SU-DHL-6 (cell line): ENCODE results near the gene ATRIP.

Experiments used
- EZH2phosphoT487 ChIP-seq: fragments of 200-600 bp; sonication (generic), shearing (Covaris generic); conservative IDR thresholded peaks from 2 replicates; pipeline ENCODE4 v1.6.1; 2018; ENCODE audit warnings: mild to moderate bottlenecking, antibody characterized with exemption, low read length, moderate library complexity, mixed read lengths
- TF ChIP-seq, protein P1 (sequence below): fragments of 200-600 bp; sonication (generic); IDR thresholded peaks from one replicate; pipeline ENCODE4 v1.5.1; 2017; ENCODE audit warnings: antibody characterized with exemption, mild to moderate bottlenecking, low read length, moderate library complexity; ENCODE audit not compliant: insufficient read depth, poor library complexity, severe bottlenecking

DNA sequence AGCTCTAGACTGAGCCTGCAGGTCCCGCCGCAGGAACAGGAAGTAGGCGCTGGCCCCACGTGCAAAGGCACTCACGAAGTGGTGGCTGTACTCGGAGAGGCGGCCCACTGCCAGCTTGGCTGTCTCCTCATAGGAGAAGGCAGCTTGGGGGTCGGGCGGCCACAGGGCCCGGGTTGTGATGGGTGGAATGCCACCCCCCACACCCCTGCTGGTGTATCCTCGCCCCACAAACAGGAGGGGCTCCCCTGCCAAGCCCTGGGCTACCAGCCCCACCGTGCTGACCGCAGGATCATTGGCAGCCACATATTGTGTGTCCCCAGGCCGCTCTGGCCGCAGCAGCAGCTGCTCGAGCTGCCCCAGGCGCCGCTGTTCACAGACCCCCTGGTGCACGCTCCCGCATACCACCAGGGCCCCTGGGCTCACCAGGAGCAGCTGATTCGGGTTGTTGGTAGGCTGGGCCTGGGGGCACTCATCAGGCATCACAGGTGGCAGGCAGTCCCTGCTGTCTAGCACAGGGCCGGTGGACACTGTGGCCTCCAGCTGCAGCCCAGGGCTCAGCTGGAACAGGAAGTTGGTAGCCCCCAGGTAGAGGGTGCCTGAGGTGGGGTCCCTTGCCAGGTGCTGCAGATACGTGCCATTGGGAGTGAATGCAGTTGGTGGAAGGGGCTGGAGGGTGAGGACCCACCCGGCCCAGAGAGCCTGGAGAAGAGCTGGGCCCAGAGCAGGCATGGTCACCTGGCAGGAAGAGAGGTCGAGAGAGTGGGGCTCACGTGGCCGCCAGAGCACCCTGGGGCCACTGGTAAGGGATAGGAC, 22.4 kb upstream of the ATRIP start:
- TF ChIP-seq, protein P1, sequence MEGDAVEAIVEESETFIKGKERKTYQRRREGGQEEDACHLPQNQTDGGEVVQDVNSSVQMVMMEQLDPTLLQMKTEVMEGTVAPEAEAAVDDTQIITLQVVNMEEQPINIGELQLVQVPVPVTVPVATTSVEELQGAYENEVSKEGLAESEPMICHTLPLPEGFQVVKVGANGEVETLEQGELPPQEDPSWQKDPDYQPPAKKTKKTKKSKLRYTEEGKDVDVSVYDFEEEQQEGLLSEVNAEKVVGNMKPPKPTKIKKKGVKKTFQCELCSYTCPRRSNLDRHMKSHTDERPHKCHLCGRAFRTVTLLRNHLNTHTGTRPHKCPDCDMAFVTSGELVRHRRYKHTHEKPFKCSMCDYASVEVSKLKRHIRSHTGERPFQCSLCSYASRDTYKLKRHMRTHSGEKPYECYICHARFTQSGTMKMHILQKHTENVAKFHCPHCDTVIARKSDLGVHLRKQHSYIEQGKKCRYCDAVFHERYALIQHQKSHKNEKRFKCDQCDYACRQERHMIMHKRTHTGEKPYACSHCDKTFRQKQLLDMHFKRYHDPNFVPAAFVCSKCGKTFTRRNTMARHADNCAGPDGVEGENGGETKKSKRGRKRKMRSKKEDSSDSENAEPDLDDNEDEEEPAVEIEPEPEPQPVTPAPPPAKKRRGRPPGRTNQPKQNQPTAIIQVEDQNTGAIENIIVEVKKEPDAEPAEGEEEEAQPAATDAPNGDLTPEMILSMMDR = no peak
- TF ChIP-seq EZH2phosphoT487 = no peak
